ENCODE data around the gene INTS15.

INTS15 gene

DNA sequence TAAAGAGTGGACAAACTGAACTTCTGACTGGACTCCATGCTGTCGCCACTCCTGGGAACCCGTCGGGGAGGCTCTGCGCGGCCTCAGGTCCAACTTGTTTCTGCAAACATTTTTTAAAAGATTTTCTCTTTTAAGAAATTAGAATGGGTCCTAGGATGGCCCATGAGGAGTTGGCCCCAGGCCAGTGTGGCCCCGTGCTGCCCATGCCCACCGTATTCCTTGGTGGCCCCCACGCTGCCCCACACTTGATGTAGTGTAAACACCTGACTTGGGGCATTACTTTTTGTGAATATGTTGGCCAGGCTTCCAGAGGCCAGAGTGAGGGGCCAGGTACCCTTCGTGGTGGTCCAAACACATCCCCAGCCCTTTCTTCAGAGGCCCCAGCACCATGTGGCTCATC is 66.6 kb downstream of the INTS15 start:
- DNase-seq (ENCODE audit: low read depth, low spot score), result no peak

Measured in ELF-1 (cell line).